Psoas muscle (tissue), 8 donors: ENCODE results near the gene OR13J1. TPM values are rescaled to one million over a fixed set of nuclear protein-coding genes. Genes with fewer than 3 reads are reported as not detected.

Experiments
- ATAC-seq, 4 donors: fragments of 200-7000 bp; cut with Tn5 transposase; one replicate each; pipeline ENCODE4 v1.9.1; 2020; ENCODE audit warnings: moderate library complexity in 3 of 4, mild to moderate bottlenecking in 2 of 4
- DNase-seq, 2 donors: peaks; one replicate each; pipeline ENCODE4 v3.0.0-alpha.2; 2020
- H3K27ac ChIP-seq: fragments of 200-600 bp; one replicate; pipeline ENCODE4 v1.8.0; 2022
- H3K27me3 ChIP-seq, 3 donors: fragments of 200-600 bp in 1 of 3; one replicate each; pipeline versions ENCODE4 v1.6.1 to v1.8.0; 2013 to 2022; ENCODE audit warnings: low read length in 2 of 3, mild to moderate bottlenecking in 2 of 3, moderate library complexity in 1 of 3; ENCODE audit not compliant: insufficient read depth in 3 of 3
- H3K36me3 ChIP-seq, 2 donors: fragments of 200-600 bp in 1 of 2; one replicate each; pipeline versions ENCODE4 v1.6.1 to v1.8.0; 2013 to 2022; ENCODE audit warnings: low read depth in 1 of 2, mild to moderate bottlenecking in 1 of 2, moderate library complexity in 1 of 2; ENCODE audit not compliant: insufficient read depth in 1 of 2
- H3K4me1 ChIP-seq: fragments of 200-600 bp; one replicate; pipeline ENCODE4 v1.8.0; 2022
- H3K4me3 ChIP-seq: fragments of 200-600 bp; one replicate; pipeline ENCODE4 v1.8.0; 2022; ENCODE audit warnings: mild to moderate bottlenecking
- H3K9me3 ChIP-seq: fragments of 200-600 bp; one replicate; pipeline ENCODE4 v1.8.0; 2022
- CTCF ChIP-seq: fragments of 200-600 bp; IDR thresholded peaks from one replicate; pipeline ENCODE4 v1.8.0; 2022; ENCODE audit warnings: antibody characterized with exemption
- WGBS, 3 donors: extraction: QIAGEN DNeasy Blood & Tissue Kit; methylation state at CpG; one replicate each; pipeline versions ENCODE4 v1.1.6 to v1.1.7; 2013; 5-methylcytosine and 5-hydroxymethylcytosine counted together
- intact Hi-C, 2 donors: fragments of 100-400 bp; cut with DNase I; formaldehyde crosslinking; loops; one replicate each; pipeline versions ENCODE4 v1.11.0 to v1.14.2; 2022
- polyA plus RNA-seq, 3 donors: library from polyadenylated mRNA; stranded (reverse); fragments of 200-250 nt; gene quantifications; one replicate each; pipeline ENCODE4 v1.2.3, GENCODE V29; 2013
- total RNA-seq, 4 donors: library from RNA; stranded (reverse); fragmentation: NEBNext Ultra II Directional in 2 of 4; extraction: Animal tissue kit (Norgen Biotek cat#: 25700) in 2 of 4; gene quantifications; one replicate each; pipeline versions ENCODE4 v1.2.1 to v1.2.4, GENCODE V29; 2021 to 2023
- donor health status: healthy with polysubstance abuse.
- donor health status: DM: no; HTN: no; CAD: no; lungs with moderate emphysema.
- donor health status: Bipolar disorder and iron deficiency.
- donor health status: healthy.
- donor health status: DM: yes; HTN: yes; CAD: no.
- donor health status: DM: no; HTN: no; CAD: no.
- donor health status: DM: no; HTN: no; CAD: no.
- donor health status: DM: yes; HTN: yes; CAD: no.

OR13J1 gene
- total and polyA plus RNA-seq, 7 donors = not detected

- no peaks in the 10 kb centered on the region for H3K9me3 ChIP-seq
- intact Hi-C loops = no loop called here
- H3K27ac ChIP-seq = peak overlapping the region; percentile 80
- H3K4me1 ChIP-seq = peaks cover 14% of the 10 kb centered on the region
- H3K27me3 ChIP-seq = no peaks in the 10 kb centered on the region
- no peaks in the 10 kb centered on the region for H3K36me3 ChIP-seq
- WGBS, 3 donors = 58 to 67% (median 62%) methylated on average over 14 of the region's 14 CpGs
- peak overlapping the region; percentile 49 for H3K4me3 ChIP-seq
- TF ChIP-seq CTCF = peak; percentile 48
- ATAC-seq (no peak), DNase-seq (peak; percentile 27 to 57)
These were observed 40.6 kb upstream of the OR13J1 start for GRCh38 chr9:35910613-35911359.

GRCh38 chr9:35909687-35910612 is 39.7 kb upstream of the OR13J1 start:
- Histone ChIP-seq H3K9me3 (no peaks in the 10 kb centered on the region), H3K27ac (peak overlapping the region; percentile 80), H3K4me1 (peaks cover 23% of the 10 kb centered on the region), H3K36me3 (no peaks in the 10 kb centered on the region), H3K4me3 (peak overlapping the region; percentile 49), H3K27me3 (no peaks in the 10 kb centered on the region)
- intact Hi-C loops = loop anchor here in 1 of 2 donors (5.0 kb wide), 1 partner anchor 37 kb away; no protein-coding TSS in a partner anchor
- WGBS, 3 donors = 76 to 82% (median 79%) methylated on average over 34 of the region's 34 CpGs
- TF ChIP-seq CTCF = no peak
- DNase-seq (peak; percentile 38 to 68), ATAC-seq (peak in 1 of 4 donors; percentile 6)

GRCh38 chr9:35909274-35909673 is 39.1 kb upstream of the OR13J1 start, which contains the start of gene SPAAR:
Gene SPAAR, plus strand, starts transcription at chr9:35909490. Its CDS starts 974 bp downstream, at chr9:35910464.
- 64 to 69% (median 65%) methylated on average over 11 of the region's 11 CpGs for WGBS, 3 donors

More at GRCh38 chr9:35909274-35909673, 39.1 kb upstream of the OR13J1 start, which contains the start of gene SPAAR:
- Histone ChIP-seq H3K4me3 (peak within 1 kb of the TSS; percentile 49), H3K4me1 (peaks cover 28% of the 10 kb centered on the region), H3K27me3 (no peaks in the 10 kb centered on the region), H3K36me3 (no peaks in the 10 kb centered on the region), H3K9me3 (no peaks in the 10 kb centered on the region), H3K27ac (peak within 1 kb of the TSS; percentile 80)
- TF ChIP-seq CTCF = no peak
- intact Hi-C loops = loop anchor here in 1 of 2 donors (5.0 kb wide), 1 partner anchor 38 kb away; no protein-coding TSS in a partner anchor
- ATAC-seq = no peak
- DNase-seq = no peak
